K562 (cell line): ENCODE results near the gene GJE1. TPM values are rescaled to one million over a fixed set of nuclear protein-coding genes. Genes with fewer than 3 reads are reported as not detected.

ENCODE experiments used
- BMI1 ChIP-seq: fragments of 150-350 bp; IDR thresholded peaks from 2 replicates; pipeline ENCODE4 v1.6.1; 2014; ENCODE audit warnings: low read length
- BRCA1 ChIP-seq, 2 experiments: fragments of 450-650 bp in 1 of 2; sonication (generic) in 1 of 2; formaldehyde crosslinking in 1 of 2; IDR thresholded peaks; 2 replicates each; pipeline versions ENCODE4 v1.5.0 to v1.6.1; 2017 to 2020; ENCODE audit warnings: mild to moderate bottlenecking in 1 of 2, missing genetic modification reagents in 1 of 2
- CC2D1A ChIP-seq: fragments of 450-650 bp; IDR thresholded peaks from 2 replicates; pipeline ENCODE4 v1.6.1; 2017; ENCODE audit warnings: mild to moderate bottlenecking
- CHCHD3 ChIP-seq: fragments of 250-450 bp; sonication (Bioruptor Pico); IDR thresholded peaks from 2 replicates; pipeline ENCODE4 v2.1.2; 2022; ENCODE audit warnings: mild to moderate bottlenecking
- DDX20 ChIP-seq: fragments of 450-650 bp; IDR thresholded peaks from 2 replicates; pipeline ENCODE4 v1.6.1; 2016; ENCODE audit warnings: missing genetic modification characterization, low read depth, mild to moderate bottlenecking, missing compliant biosample characterization, moderate library complexity
- HDAC3 ChIP-seq: fragments of 450-650 bp; IDR thresholded peaks from 2 replicates; pipeline ENCODE4 v1.6.1; 2018; ENCODE audit warnings: borderline replicate concordance, mild to moderate bottlenecking, moderate library complexity; ENCODE audit not compliant: partially characterized antibody
- HDGF ChIP-seq: fragments of 450-650 bp; IDR thresholded peaks from 2 replicates; pipeline ENCODE4 v1.6.1; 2016
- MED1 ChIP-seq: sonication (generic); formaldehyde crosslinking; IDR thresholded peaks from 2 replicates; pipeline ENCODE4 v1.8.1; 2023; ENCODE audit warnings: missing genetic modification reagents, borderline replicate concordance
- NCOA1 ChIP-seq: fragments of 450-650 bp; IDR thresholded peaks from 2 replicates; pipeline ENCODE4 v1.6.1; 2016; ENCODE audit warnings: low read depth
- NFATC3 ChIP-seq: fragments of 450-650 bp; IDR thresholded peaks from 2 replicates; pipeline ENCODE4 v1.6.1; 2017; ENCODE audit warnings: mild to moderate bottlenecking
- NFIC ChIP-seq: fragments of 450-650 bp; IDR thresholded peaks from 2 replicates; pipeline ENCODE4 v1.6.1; 2017; ENCODE audit warnings: mild to moderate bottlenecking, inconsistent platforms
- PHB2 ChIP-seq: fragments of 450-650 bp; IDR thresholded peaks from 2 replicates; pipeline ENCODE4 v1.6.1; 2017; ENCODE audit warnings: low read depth
- PHF8 ChIP-seq: fragments of 200-600 bp; sonication (generic); IDR thresholded peaks from 2 replicates; pipeline ENCODE4 v1.6.1; 2012; ENCODE audit warnings: mixed run types, mild to moderate bottlenecking, inconsistent platforms, low read length, moderate library complexity, borderline replicate concordance
- SIN3A ChIP-seq, 2 experiments: fragments of 150-350 bp in 1 of 2; IDR thresholded peaks; 2 replicates each; pipeline ENCODE4 v1.6.1; 2011 to 2016; ENCODE audit warnings: borderline replicate concordance in 2 of 2, low read depth in 2 of 2, low read length in 2 of 2, mild to moderate bottlenecking in 2 of 2, moderate library complexity in 2 of 2; ENCODE audit not compliant: control insufficient read depth in 1 of 2
- STAT6 ChIP-seq: sonication (generic); formaldehyde crosslinking; IDR thresholded peaks from 2 replicates; pipeline ENCODE4 v1.8.1; 2023; ENCODE audit warnings: mild to moderate bottlenecking, missing genetic modification reagents
- TFAP4 ChIP-seq: sonication (generic); formaldehyde crosslinking; IDR thresholded peaks from 2 replicates; pipeline ENCODE4 v1.8.0; 2022; ENCODE audit warnings: missing genetic modification reagents, mild to moderate bottlenecking, moderate library complexity, borderline replicate concordance
- ZNF174 ChIP-seq: fragments of 250-450 bp; sonication (Bioruptor Pico); IDR thresholded peaks from 2 replicates; pipeline ENCODE4 v1.4.0; 2020; ENCODE audit warnings: mild to moderate bottlenecking
- ZNF197 ChIP-seq: fragments of 200-800 bp; sonication (Bioruptor generic); IDR thresholded peaks from 2 replicates; pipeline ENCODE4 v1.6.1; 2016; ENCODE audit warnings: low read depth, missing genetic modification characterization, missing compliant biosample characterization
- ZNF3 ChIP-seq: fragments of 250-450 bp; sonication (Bioruptor Pico); IDR thresholded peaks from 2 replicates; pipeline ENCODE4 v1.5.0; 2021; ENCODE audit warnings: mild to moderate bottlenecking, moderate library complexity
- ZNF354B ChIP-seq: fragments of 250-450 bp; sonication (Bioruptor Pico); IDR thresholded peaks from 2 replicates; pipeline ENCODE4 v1.4.0; 2020
- ZNF436 ChIP-seq: fragments of 250-450, 450-650 bp; sonication (Bioruptor Pico); formaldehyde crosslinking; IDR thresholded peaks from 2 replicates; pipeline ENCODE4 v1.7.0; 2020; ENCODE audit warnings: mild to moderate bottlenecking
- ZNF444 ChIP-seq: fragments of 250-450 bp; sonication (Bioruptor Pico); IDR thresholded peaks from 2 replicates; pipeline ENCODE4 v1.4.0; 2020; ENCODE audit warnings: mild to moderate bottlenecking, moderate library complexity
- ZNF507 ChIP-seq: conservative IDR thresholded peaks from 2 replicates; pipeline ENCODE4 v1.6.1; 2017; ENCODE audit warnings: missing genetic modification characterization, missing compliant biosample characterization
- ZNF57 ChIP-seq: fragments of 450-650 bp; formaldehyde crosslinking; IDR thresholded peaks from 2 replicates; pipeline ENCODE4 v1.4.0; 2020; ENCODE audit warnings: mild to moderate bottlenecking, moderate library complexity
- ZNF584 ChIP-seq: fragments of 200-800 bp; sonication (Bioruptor generic); IDR thresholded peaks from 2 replicates; pipeline ENCODE4 v1.6.1; 2016; ENCODE audit warnings: low read depth, mild to moderate bottlenecking, missing genetic modification characterization, missing compliant biosample characterization
- ZNF778 ChIP-seq: fragments of 450-650 bp; formaldehyde crosslinking; IDR thresholded peaks from 2 replicates; pipeline ENCODE4 v1.4.0; 2020; ENCODE audit warnings: mild to moderate bottlenecking, moderate library complexity
- ZNF830 ChIP-seq: fragments of 250-450 bp; sonication (Bioruptor Pico); IDR thresholded peaks from 2 replicates; pipeline ENCODE4 v1.5.0; 2021; ENCODE audit warnings: mild to moderate bottlenecking
- polyA plus RNA-seq, 8 experiments: library from polyadenylated mRNA; depleted of rRNA in 4 of 8; stranded (reverse) in 5 of 8; unstranded in 3 of 8; fragments of >200 nt; fragmentation: Nextera tagmentation in 2 of 8; fragmentation: Illumina TruSeq in 1 of 8; extraction: Ambion mirVana in 2 of 8; extraction: Trizol in 1 of 8; gene quantifications; 2 replicates each; pipeline versions ENCODE4 v1.2.1 to v1.2.3, GENCODE V29; 2011 to 2014; ENCODE audit warnings: inconsistent platforms in 1 of 8, missing spikeins in 1 of 8
- total RNA-seq, 7 experiments: library from RNA; depleted of rRNA in 6 of 7; stranded (reverse); fragments of >200 nt in 6 of 7; fragmentation: Illumina TruSeq in 2 of 7; extraction: Trizol in 2 of 7; gene quantifications; 2 replicates each; pipeline versions ENCODE4 v1.2.1 to v1.2.3, GENCODE V29; 2011 to 2021; ENCODE audit warnings: low replicate concordance in 1 of 7

The GJE1 gene
- total and polyA plus RNA-seq, 9 of the 15 experiments (the other 6 are each of a cell fraction or from before 2014, with no cell fraction given): not detected

DNA sequence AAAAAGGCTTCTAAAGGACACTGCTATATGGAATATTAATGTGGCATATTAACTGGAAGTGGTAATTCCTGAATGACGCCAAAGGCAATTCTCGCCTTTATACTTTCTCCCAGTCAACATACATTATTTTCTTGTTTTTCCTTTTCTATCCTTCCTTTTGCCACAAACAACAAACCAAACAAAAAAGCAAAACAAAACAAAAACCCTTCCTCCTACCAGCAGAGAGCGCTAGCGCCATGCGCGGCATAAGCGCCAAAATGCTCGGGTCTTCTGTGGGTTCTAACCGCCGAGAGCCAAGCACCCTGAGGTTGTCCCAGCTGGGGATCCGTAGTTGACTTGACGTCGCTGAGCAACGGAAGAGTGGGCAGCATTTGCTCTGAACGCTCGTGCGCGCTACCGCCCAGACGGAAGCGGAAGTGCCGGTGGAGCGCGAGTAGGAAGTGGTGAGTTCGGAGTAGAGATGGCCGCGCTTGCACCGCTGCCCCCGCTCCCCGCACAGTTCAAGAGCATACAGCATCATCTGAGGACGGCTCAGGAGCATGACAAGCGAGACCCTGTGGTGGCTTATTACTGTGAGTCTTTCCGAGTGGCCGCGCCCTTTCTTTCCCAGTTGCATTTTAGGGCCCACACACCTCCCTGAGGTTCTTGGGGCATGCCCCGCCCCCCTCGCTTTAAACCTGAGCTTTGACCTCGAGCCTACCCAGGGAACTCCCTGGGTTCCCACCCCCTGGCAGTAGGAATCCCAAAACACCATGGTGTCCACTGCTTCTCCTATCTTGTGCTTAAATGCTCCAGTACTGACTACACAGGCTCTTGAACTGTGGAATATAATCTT lies 14.3 kb downstream of the GJE1 start, which contains the start of the genes NMBR and VTA1 (continued):
- TF ChIP-seq ZNF584 (CRISPR knock-in tag) (no peak), PHB2 (no peak), HDGF (no peak), ZNF174 (CRISPR knock-in tag) (0 out of 2 replicates have a peak, but pooled peaks have one; percentile 7), NFATC3 (no peak; the same call in 1 of the 2 replicates), ZNF57 (CRISPR knock-in tag) (peak; percentile 37; the same call in 1 of the 2 replicates), BRCA1 (IDR thresholded peaks at IDR 0.05) (no peak), BRCA1 (CRISPR knock-in tag; IDR thresholded peaks at IDR 0.05) (no peak), BMI1 (peak; percentile 83), CHCHD3 (CRISPR knock-in tag) (no peak), ZNF507 (no peak), NCOA1 (peak; percentile 64; the same call in 1 of the 2 replicates), STAT6 (CRISPR knock-in tag) (no peak), DDX20 (tag) (no peak), TFAP4 (CRISPR knock-in tag) (peak; percentile 97), ZNF3 (CRISPR knock-in tag) (no peak), PHF8 (peak; percentile 96; the same call in 1 of the 2 replicates), MED1 (CRISPR knock-in tag) (no peak), SIN3A (IDR thresholded peaks at IDR 0.05; ENCODE audit: borderline replicate concordance in 2 of 2, control insufficient read depth in 1 of 2, low read depth in 2 of 2, low read length in 2 of 2) (peak; percentile 77 to 96), ZNF436 (no peak), ZNF830 (no peak), ZNF354B (CRISPR knock-in tag) (no peak), ZNF444 (no peak), CC2D1A (peak; percentile 98), ZNF197 (no peak), ZNF778 (CRISPR knock-in tag) (no peak), NFIC (peak; percentile 64), HDAC3 (no peak)
